HepG2 (cell line): ENCODE measurements around the gene ELP1. TPM values are rescaled to one million over a fixed set of nuclear protein-coding genes. Genes with fewer than 3 reads are reported as not detected.

Experiments used
- AKAP8 ChIP-seq: sonication (generic); formaldehyde crosslinking; IDR thresholded peaks from 2 replicates; pipeline ENCODE4 v1.5.1; 2020; ENCODE audit warnings: mild to moderate bottlenecking, missing genetic modification reagents
- BRD4 ChIP-seq: sonication (generic); formaldehyde crosslinking; IDR thresholded peaks from 2 replicates; pipeline ENCODE4 v1.4.0; 2020; ENCODE audit warnings: missing genetic modification reagents
- CCDC6 ChIP-seq: sonication (generic); formaldehyde crosslinking; IDR thresholded peaks from 2 replicates; pipeline ENCODE4 v1.8.1; 2022; ENCODE audit warnings: mild to moderate bottlenecking, missing genetic modification reagents, moderate library complexity
- CREM ChIP-seq, 2 experiments: sonication (generic) in 1 of 2; formaldehyde crosslinking in 1 of 2; IDR thresholded peaks; 2 replicates each; pipeline versions ENCODE4 v1.4.0 to v1.6.1; 2016 to 2020; ENCODE audit warnings: antibody characterized with exemption in 1 of 2, mild to moderate bottlenecking in 1 of 2, missing genetic modification reagents in 1 of 2
- DMAP1 ChIP-seq: IDR thresholded peaks from 2 replicates; pipeline ENCODE4 v1.6.1; 2016
- FOSL2 ChIP-seq: sonication (generic); formaldehyde crosslinking; IDR thresholded peaks from 2 replicates; pipeline ENCODE4 v1.4.0; 2020; ENCODE audit warnings: missing genetic modification reagents
- HHEX ChIP-seq: IDR thresholded peaks from 2 replicates; pipeline ENCODE4 v1.6.1; 2016; ENCODE audit warnings: control low read depth
- HMG20B ChIP-seq: conservative IDR thresholded peaks from 2 replicates; pipeline ENCODE4 v1.6.1; 2016; ENCODE audit warnings: missing genetic modification reagents, missing compliant biosample characterization
- MEIS2 ChIP-seq: sonication (generic); formaldehyde crosslinking; IDR thresholded peaks from 2 replicates; pipeline ENCODE4 v1.9.0; 2021; ENCODE audit warnings: mild to moderate bottlenecking, missing genetic modification reagents
- NR2F2 ChIP-seq: IDR thresholded peaks from 2 replicates; pipeline ENCODE4 v1.6.1; 2012; ENCODE audit warnings: low read depth, inconsistent platforms, borderline replicate concordance
- PHF20 ChIP-seq: sonication (generic); formaldehyde crosslinking; IDR thresholded peaks from 2 replicates; pipeline ENCODE4 v1.5.0; 2020; ENCODE audit warnings: mild to moderate bottlenecking, missing genetic modification reagents
- RBFOX2 ChIP-seq: fragments of 200-400 bp; formaldehyde crosslinking; IDR thresholded peaks from 2 replicates; pipeline ENCODE4 v1.6.1; 2017; ENCODE audit warnings: low read depth, mild to moderate bottlenecking, low read length
- RFX1 ChIP-seq: fragments of 450-650 bp; IDR thresholded peaks from 2 replicates; pipeline ENCODE4 v1.6.1; 2017
- SNAI1 ChIP-seq: sonication (generic); formaldehyde crosslinking; IDR thresholded peaks from 2 replicates; pipeline ENCODE4 v1.5.0; 2020; ENCODE audit warnings: mild to moderate bottlenecking, missing genetic modification reagents, borderline replicate concordance
- TBL1XR1 ChIP-seq: fragments of 150-350 bp; IDR thresholded peaks from 2 replicates; pipeline ENCODE4 v1.6.1; 2014; ENCODE audit warnings: borderline replicate concordance, low read length; ENCODE audit not compliant: partially characterized antibody
- ZMYM2 ChIP-seq: sonication (generic); formaldehyde crosslinking; IDR thresholded peaks from 2 replicates; pipeline ENCODE4 v1.8.0; 2022; ENCODE audit warnings: mild to moderate bottlenecking, missing genetic modification reagents
- ZNF143 ChIP-seq: sonication (generic); formaldehyde crosslinking; IDR thresholded peaks from 2 replicates; pipeline ENCODE4 v1.4.0; 2020; ENCODE audit warnings: missing genetic modification reagents
- ZNF607 ChIP-seq: sonication (generic); formaldehyde crosslinking; IDR thresholded peaks from 2 replicates; pipeline ENCODE4 v1.5.1; 2020; ENCODE audit warnings: missing genetic modification reagents, mild to moderate bottlenecking, borderline replicate concordance
- ZNF75D ChIP-seq: sonication (generic); formaldehyde crosslinking; IDR thresholded peaks from 2 replicates; pipeline ENCODE4 v1.8.1; 2023; ENCODE audit warnings: missing genetic modification reagents, mild to moderate bottlenecking, borderline replicate concordance
- ZNF781 ChIP-seq: sonication (generic); formaldehyde crosslinking; IDR thresholded peaks from 2 replicates; pipeline ENCODE4 v1.5.1; 2020; ENCODE audit warnings: borderline replicate concordance, mild to moderate bottlenecking, missing genetic modification reagents; ENCODE audit errors: not compliant biosample characterization
- ZNF816 ChIP-seq: sonication (generic); formaldehyde crosslinking; IDR thresholded peaks from 2 replicates; pipeline ENCODE4 v1.8.0; 2022; ENCODE audit warnings: missing genetic modification reagents, mild to moderate bottlenecking, borderline replicate concordance
- polyA plus RNA-seq, 8 experiments: library from polyadenylated mRNA; depleted of rRNA in 3 of 8; stranded (reverse) in 7 of 8; unstranded in 1 of 8; fragments of >200 nt; fragmentation: Illumina TruSeq in 4 of 8; extraction: Trizol in 4 of 8; gene quantifications; 2 replicates each; pipeline versions ENCODE4 v1.2.1 to v1.2.3, GENCODE V29; 2011 to 2016; ENCODE audit warnings: low read depth in 4 of 8, missing spikeins in 1 of 8, mixed read lengths in 1 of 8; ENCODE audit not compliant: insufficient read depth in 1 of 8
- total RNA-seq, 5 experiments: library from RNA; depleted of rRNA; stranded (reverse); fragments of >200 nt; fragmentation: Illumina TruSeq; extraction: Trizol; gene quantifications; 2 replicates each; pipeline ENCODE4 v1.2.3, GENCODE V29; 2016; ENCODE audit warnings: low read depth in 1 of 5
- TF ChIP-seq, protein P1 (sequence below), 2 experiments: IDR thresholded peaks; 2 replicates each; pipeline ENCODE4 v1.6.1; 2011 to 2012; ENCODE audit warnings: low read length in 2 of 2, borderline replicate concordance in 1 of 2, low read depth in 1 of 2, mild to moderate bottlenecking in 1 of 2, moderate library complexity in 1 of 2
- TF ChIP-seq, protein P2 (sequence below): IDR thresholded peaks from 2 replicates; pipeline ENCODE4 v1.6.1; 2016; ENCODE audit warnings: missing genetic modification reagents, missing compliant biosample characterization
- TF ChIP-seq, protein P3 (sequence below): sonication (generic); formaldehyde crosslinking; IDR thresholded peaks from 2 replicates; pipeline ENCODE4 v1.8.0; 2022; ENCODE audit warnings: mild to moderate bottlenecking, missing genetic modification reagents, borderline replicate concordance
- TF ChIP-seq, protein P4 (sequence below): IDR thresholded peaks from 2 replicates; pipeline ENCODE4 v1.6.1; 2016; ENCODE audit warnings: low read depth, borderline replicate concordance

The ELP1 gene
- total and polyA plus RNA-seq, 2 of the 13 experiments (the other 11 are each of a cell fraction or from before 2014, with no cell fraction given), result 157 to 275 TPM

DNA sequence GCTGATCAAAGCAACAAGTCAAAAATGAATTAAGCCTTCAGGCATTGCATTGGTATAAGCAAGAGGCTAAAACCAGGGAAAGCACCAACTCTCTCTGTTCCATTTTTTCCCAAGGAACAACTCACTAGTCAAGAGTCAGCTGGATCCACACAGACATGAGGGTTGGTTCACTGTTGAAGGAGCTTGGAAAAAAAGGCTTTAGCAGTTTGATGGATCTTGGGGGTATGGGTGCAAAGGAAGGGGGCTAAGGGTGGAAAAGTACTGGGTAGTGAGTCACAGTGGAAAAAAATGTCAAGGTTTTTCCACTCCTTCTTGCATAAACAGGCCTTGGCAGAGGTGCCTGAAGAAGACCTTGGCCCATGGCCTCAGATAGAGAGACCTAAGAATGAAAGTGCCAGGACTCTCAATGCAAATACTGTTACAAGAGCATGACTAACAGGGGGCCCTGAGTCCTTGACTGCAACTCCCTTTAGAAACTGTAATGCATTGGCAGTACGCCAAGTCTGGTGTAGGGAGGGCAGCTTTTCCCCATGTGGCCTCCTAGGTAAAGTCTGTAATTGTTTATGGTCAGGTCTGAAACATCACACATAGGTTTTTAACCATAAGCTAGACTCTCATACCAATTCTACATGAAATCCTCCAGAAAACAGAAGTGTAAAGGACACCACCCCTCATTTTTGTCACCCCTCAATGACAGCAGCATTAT, 48.1 kb downstream of the ELP1 start (continued):
- TF ChIP-seq BRD4, result peak; percentile 84
- peak; percentile 100 for TF ChIP-seq FOSL2
- TF ChIP-seq, protein P1, sequence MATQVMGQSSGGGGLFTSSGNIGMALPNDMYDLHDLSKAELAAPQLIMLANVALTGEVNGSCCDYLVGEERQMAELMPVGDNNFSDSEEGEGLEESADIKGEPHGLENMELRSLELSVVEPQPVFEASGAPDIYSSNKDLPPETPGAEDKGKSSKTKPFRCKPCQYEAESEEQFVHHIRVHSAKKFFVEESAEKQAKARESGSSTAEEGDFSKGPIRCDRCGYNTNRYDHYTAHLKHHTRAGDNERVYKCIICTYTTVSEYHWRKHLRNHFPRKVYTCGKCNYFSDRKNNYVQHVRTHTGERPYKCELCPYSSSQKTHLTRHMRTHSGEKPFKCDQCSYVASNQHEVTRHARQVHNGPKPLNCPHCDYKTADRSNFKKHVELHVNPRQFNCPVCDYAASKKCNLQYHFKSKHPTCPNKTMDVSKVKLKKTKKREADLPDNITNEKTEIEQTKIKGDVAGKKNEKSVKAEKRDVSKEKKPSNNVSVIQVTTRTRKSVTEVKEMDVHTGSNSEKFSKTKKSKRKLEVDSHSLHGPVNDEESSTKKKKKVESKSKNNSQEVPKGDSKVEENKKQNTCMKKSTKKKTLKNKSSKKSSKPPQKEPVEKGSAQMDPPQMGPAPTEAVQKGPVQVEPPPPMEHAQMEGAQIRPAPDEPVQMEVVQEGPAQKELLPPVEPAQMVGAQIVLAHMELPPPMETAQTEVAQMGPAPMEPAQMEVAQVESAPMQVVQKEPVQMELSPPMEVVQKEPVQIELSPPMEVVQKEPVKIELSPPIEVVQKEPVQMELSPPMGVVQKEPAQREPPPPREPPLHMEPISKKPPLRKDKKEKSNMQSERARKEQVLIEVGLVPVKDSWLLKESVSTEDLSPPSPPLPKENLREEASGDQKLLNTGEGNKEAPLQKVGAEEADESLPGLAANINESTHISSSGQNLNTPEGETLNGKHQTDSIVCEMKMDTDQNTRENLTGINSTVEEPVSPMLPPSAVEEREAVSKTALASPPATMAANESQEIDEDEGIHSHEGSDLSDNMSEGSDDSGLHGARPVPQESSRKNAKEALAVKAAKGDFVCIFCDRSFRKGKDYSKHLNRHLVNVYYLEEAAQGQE (IDR thresholded peaks at IDR 0.05; ENCODE audit: borderline replicate concordance in 1 of 2, low read depth in 1 of 2, low read length in 2 of 2), result peak in 1 of 2 experiments; percentile 76; a peak in 2 of 4 replicates
- TF ChIP-seq HHEX (CRISPR knock-in tag), result peak; percentile 72
- TF ChIP-seq ZNF781 (CRISPR knock-in tag), result peak; percentile 91
- peak; percentile 80 for TF ChIP-seq TBL1XR1
- no peak for TF ChIP-seq RFX1
- peak; percentile 97 for TF ChIP-seq CREM (IDR thresholded peaks at IDR 0.05)
- TF ChIP-seq CREM (CRISPR knock-in tag; IDR thresholded peaks at IDR 0.05), result no peak
- TF ChIP-seq HMG20B (CRISPR knock-in tag), result peak; percentile 98
- TF ChIP-seq NR2F2, result peak; percentile 99
- TF ChIP-seq MEIS2, result peak; percentile 89
- no peak for TF ChIP-seq ZNF75D (CRISPR knock-in tag)
- TF ChIP-seq AKAP8 (CRISPR knock-in tag), result peak; percentile 84
- TF ChIP-seq ZNF143 (CRISPR knock-in tag), result peak; percentile 12; the same call in 1 of the 2 replicates
- TF ChIP-seq ZNF816 (CRISPR knock-in tag), result 0 out of 2 replicates have a peak, but pooled peaks have one; percentile 37
- TF ChIP-seq CCDC6 (CRISPR knock-in tag), result peak; percentile 83; the same call in 1 of the 2 replicates
- peak; percentile 79 for TF ChIP-seq DMAP1
- no peak; the same call in 1 of the 2 replicates for TF ChIP-seq PHF20
- TF ChIP-seq, protein P2, sequence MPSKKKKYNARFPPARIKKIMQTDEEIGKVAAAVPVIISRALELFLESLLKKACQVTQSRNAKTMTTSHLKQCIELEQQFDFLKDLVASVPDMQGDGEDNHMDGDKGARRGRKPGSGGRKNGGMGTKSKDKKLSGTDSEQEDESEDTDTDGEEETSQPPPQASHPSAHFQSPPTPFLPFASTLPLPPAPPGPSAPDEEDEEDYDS (CRISPR knock-in tag), result peak; percentile 80
- 0 out of 2 replicates have a peak, but pooled peaks have one; percentile 28 for TF ChIP-seq ZMYM2 (CRISPR knock-in tag)
- no peak for TF ChIP-seq SNAI1 (CRISPR knock-in tag)
- TF ChIP-seq, protein P3, sequence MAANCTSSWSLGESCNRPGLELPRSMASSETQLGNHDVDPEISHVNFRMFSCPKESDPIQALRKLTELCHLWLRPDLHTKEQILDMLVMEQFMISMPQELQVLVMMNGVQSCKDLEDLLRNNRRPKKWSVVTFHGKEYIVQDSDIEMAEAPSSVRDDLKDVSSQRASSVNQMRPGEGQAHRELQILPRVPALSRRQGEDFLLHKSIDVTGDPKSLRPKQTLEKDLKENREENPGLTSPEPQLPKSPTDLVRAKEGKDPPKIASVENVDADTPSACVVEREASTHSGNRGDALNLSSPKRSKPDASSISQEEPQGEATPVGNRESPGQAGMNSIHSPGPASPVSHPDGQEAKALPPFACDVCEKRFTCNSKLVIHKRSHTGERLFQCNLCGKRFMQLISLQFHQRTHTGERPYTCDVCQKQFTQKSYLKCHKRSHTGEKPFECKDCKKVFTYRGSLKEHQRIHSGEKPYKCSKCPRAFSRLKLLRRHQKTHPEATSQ, result peak; percentile 75; the same call in 1 of the 2 replicates
- 0 out of 2 replicates have a peak, but pooled peaks have one; percentile 51 for TF ChIP-seq ZNF607 (CRISPR knock-in tag)
- TF ChIP-seq, protein P4, sequence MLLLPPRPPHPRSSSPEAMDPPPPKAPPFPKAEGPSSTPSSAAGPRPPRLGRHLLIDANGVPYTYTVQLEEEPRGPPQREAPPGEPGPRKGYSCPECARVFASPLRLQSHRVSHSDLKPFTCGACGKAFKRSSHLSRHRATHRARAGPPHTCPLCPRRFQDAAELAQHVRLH (CRISPR knock-in tag), result peak; percentile 88
- TF ChIP-seq RBFOX2, result peak; percentile 93
